Suppressor macrophage (primary cell): Measurements from ENCODE around the gene KYNU.
A peak's percentile ranks its signal among the peaks of the same experiment; 100 is the strongest.
"Not testable (repeated sequence)": the region's sequence is repeated elsewhere in the genome, so short reads cannot be mapped to it uniquely, and the experiment has no call there.

ENCODE experiments used
- DNase-seq, 4 experiments: peaks; one replicate each; pipeline ENCODE4 v3.0.0-alpha.2; 2020 to 2022
- total RNA-seq, 17 experiments: gene quantifications; one replicate each; lab custom pipeline; 2026; ENCODE audit warnings: mixed read lengths in 6 of 17, inconsistent platforms in 3 of 17; lab: John Stamatoyannopoulos, UW

The KYNU gene
- total RNA-seq = 85.9 to 1,063 (median 161) reads per million in 17 experiments

DNA sequence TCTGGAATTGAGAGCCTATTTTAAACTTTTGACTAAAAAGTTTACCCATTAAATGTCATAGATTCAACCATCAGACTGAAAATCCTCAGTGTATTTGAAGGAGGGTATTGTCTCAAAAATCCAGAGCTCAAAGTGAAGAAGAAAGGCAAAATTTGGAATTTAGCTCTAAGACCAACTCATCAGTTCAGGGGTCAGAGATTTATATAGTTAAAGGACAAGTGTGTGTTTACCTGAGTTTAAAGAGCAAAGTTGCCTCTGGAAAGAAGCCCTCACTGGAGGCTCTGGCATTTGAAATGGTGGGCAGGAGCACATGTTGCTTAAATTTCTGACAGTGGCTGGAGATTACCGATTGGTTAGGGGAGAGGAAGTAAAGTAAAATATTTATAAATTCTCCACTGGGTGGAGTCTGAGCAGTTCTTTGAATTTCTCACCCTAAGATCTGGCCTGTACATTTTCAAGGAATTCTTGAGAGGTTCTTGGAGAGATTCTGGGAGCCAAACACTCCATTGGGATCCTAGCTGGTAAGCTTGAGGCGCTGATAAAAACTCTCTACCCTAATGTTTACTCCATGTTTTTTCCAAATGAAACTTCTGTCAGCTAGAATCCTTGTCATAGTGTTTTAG lies at the start of gene KYNU:
KYNU (plus strand) TSS at position 449 of the 623 bp plus-strand sequence. CDS start 7,704 bp downstream, outside the sequence.
- DNase-seq = peak; percentile 61 to 89 (median 78)

DNA sequence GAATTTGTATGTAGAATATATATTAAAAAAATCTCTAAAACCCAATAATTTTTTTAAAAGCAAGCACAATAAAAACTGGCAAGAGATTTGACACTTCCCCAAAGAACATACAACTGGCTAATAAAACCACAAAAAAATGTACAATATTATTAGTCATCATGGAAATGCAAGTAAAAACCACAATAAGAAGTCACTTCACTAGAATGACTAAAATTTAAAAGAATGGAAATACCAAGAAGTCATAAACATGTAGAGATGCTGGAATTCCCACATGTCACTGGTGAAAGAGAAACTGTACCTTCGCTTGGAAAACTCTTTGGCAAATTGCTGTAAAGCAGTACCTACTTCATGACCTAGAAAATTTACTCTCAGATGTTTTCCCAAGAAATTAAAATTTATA lies 43.4 kb upstream of the KYNU start:
- DNase-seq = peak in 2 of 4 experiments; percentile 40 to 43

DNA sequence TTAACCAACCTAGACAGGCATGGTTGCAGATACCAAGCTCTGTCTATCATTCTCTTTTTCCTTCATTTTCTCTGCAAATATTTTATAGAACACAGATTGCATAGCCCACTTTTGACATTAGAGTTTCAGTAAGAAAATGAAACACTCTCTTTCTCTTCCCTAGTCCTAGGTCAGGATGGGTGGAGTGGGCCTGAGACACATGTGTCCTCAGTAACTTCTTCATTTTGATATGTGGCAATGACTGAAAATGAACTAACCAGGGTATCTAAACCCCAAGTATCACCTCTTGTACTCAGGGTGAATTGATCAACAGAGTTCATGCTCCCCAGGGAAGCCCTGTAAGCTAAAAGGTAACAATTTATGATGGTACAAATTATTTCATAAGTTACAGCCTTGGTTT lies 37.0 kb upstream of the KYNU start:
- peak; percentile 15 to 55 (median 44) for DNase-seq

DNA sequence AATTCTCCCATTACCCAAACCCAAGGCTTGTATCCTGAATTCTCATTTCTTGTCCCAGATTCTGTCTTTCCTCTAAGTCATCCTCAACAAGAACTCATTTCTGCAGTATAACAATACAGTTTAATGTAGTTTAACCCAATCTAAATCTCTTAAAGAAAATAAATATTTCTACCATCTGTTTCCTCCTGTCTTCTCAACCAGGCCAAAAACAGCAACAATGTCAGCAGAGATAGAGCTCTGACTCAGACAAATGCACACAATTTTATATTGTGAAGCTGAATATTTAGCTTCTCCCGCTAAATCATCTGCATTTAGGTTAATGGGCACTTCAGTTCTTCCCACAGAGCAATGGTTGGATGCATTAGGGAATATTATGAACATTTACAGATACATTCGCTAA lies 35.7 kb upstream of the KYNU start:
- DNase-seq = no peak

DNA sequence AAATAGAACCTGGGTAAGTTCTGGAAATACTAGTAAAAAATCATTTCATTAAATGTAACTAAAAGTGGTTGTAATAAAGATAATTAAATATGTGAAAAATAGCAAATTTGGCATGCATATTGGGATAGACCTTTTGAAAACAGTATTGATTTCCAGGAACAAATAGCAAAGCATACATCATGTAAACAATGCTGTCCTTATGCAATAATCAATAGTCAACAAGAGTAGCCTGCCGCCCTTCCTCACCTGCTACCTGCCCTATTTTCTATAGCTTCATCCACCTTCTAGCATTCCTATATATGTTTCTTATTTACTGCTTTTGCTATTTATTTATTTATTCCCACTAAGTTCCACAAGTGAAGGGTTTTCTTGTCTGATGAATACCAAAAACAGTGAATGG lies 35.1 kb upstream of the KYNU start:
- no peak for DNase-seq

DNA sequence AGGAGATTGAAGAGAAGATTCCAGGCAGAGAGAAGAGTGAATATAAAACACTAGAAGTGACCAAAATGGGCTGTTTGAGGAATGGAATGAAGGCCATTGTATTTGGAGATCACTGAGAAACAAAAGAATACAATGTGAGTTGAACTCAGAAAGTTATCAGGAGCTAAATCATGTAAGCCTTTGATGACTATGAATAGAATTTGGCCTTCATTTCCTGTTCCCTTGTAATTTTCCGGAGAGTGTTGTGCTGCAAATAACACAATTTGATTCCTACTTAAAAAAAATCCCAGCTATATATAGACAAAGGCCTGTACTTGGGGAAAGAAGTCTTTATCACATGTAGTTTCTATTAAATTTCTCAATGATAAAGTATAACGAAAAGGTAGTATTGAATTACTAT lies 33.7 kb upstream of the KYNU start:
- DNase-seq = no peak

DNA sequence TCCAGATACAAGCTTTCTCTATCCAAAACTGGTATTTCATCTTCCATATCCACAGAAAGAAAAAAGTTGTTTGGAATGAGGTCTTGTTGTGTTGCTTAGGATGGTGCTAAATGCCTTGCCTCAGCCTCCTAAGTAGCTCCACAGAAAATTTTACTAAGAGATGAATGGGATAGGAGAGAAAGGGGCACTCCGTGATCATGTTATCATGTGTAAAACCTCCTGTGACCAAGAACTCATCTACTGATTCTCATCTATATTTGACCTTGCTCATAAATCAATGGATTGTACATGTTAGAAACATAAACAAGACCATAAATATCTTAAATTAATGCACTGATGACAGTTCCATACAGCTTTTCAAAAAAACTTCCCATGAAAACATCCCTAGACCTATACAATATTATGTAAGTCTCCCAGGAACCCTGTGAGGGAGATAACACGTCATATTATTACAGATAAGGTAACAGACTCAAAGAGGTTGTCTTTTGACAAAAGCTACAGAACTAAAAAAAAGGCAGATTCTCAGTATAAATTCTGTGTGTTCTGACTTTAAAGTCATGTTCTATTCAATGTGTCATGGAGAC lies 29.3 kb upstream of the KYNU start:
- no peak for DNase-seq

DNA sequence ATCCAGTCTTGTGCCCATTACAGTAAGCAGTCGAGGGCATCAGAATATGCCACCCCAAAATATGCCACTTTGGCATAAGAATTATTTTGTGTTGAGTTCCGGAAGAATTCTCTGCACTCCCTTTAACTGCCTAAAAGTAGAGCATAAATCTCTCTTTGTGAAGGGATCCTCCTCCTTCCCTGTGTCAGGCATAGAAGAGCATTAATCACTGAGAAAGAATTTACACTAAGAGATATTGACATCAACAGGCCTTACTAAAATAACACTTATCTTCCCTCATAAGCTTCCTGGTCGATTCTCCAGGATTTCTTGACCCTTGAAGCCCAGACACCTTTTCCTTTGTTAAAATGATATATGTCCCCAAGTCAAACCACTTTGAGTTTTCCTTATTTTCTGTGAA lies 27.6 kb upstream of the KYNU start:
- no peak for DNase-seq

DNA sequence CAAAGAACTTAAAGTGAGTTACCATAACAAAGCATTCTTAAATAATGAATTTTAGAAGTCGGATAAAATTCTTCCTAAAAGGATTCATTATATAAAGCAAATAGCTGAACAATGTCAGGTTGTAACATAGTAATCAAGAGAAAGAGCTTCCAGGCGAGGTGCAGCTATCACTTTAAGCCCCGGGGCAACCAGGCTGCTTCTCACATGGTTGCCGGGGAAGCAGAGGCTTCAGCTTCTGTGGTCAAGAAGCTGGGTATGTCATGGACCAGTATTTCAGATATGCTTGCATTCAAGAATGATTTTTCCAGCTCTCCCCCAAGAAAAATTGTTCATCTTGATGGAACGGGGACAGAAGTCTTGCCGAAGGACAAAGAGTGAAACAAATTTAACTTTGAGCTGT lies 23.6 kb upstream of the KYNU start:
- DNase-seq = no peak

DNA sequence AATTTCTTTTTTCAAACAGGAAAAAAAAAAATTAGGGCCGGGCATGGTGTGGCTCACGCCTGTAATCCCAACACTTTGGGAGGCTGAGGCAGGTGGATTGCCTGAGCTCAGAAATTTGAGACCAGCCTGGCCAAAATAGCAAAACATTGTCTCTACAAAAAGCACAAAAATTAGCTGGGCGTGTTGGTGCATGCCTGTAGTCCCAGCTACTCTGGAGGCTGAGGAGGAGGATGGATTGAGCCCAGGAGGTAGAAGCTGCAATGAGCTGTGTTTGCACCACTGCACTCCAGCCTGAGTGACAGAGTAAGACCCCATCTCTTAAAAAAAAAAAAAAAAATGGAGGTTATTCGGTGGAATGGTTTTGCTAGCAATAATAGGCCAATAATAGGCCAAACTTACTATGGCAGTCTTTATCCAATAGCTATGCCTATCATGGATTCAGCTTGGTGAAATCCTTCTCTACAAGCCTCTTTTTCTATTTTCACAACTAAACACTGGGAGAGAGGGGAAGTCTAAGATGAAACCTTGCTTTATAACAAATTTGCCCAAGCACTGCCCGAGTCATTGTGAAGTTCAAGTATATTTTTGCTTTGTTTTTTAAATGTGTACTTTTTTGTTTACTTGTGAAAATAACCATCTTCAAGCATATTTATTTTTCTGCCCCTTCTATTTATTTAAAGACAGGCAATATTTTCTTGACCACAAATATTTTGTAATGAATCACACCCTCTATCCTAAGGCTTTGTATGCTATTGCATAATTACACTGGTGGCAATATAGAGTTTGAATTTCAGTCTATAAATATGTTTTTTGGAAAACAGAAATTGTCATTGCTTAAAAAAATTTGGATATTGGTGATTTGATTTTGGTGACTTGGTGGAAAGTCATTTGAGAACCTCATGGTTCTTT lies 20.0 kb upstream of the KYNU start:
- DNase-seq = peak in 3 of 4 experiments; percentile 8 to 52 (median 48)

DNA sequence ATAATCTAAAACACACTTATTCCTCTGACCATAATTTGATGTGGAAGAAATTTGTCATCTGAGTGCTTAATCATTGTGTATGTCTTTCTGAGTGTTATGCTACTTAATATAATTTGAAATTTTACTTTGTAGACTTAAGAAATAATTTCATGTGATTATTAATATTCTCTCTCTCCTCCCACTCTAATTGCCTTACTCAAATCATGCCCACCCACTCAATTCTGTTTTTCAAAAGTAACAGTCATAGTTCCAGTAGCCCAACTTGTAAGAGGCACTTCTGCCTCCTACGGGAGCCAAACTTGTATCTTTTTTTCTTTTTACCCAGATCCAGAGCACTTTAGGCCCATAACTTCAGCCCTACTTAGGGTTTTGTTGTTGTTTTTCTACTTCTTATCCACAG lies 18.5 kb upstream of the KYNU start:
- peak in 3 of 4 experiments; percentile 48 to 80 (median 74) for DNase-seq

DNA sequence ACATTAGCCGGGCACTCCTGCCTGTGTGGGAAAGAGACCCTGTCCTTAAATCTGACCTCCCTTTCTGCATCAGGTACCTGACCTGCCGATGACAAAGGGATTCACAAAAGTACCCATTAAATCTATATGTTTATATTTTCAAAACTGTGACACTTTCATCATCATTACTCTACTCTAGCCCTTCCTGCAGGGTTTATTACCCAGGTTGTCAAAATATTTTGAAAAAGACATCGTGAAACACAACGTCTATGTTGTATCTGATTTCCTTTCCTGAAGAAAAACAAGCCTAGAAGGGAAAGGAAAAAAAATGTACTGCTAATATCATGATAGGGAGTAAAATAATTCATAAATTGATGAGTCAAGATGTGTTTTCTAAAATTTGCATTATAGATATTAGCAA lies 15.2 kb upstream of the KYNU start:
- no peak for DNase-seq

DNA sequence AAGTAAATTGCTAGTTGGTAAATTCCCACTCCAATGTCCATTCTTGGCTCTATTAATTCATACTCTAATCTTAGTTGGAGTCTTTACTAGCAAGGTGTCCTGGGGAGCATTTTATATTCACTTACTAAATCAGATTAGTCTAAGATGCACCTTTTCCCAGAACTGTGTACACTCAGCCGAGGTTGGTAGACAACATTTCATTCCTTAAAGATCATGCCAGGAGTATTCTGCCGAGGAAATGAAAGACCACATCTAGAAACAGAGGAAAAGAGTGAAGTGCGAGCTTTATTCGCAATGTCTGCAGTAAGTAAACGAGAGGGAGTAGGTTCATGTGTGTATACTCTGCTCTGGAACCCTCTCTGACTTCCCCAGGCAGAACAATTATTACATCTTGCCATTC lies 14.6 kb upstream of the KYNU start:
- no peak for DNase-seq

DNA sequence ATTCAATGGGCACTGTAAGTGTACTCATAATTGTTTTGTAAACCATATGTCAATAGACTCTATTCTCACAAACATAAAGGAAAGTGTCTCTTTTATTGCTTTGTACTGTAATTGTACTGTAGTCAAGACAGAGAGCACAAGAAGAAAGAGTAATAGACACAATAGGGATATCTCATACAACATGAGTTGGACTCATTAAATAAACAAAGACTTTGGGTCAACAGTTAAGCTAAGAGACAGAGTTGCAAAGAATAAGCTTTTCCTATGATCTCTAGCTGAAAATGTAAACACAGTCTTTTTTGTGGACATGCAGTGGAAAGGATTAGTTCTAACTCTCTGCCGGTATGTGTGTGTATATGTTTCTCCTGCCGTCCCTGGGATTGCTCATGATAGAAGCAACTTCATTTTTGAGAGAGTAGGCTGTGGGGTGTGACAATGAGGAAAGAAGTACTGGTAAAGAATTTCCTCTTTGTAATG lies 13.9 kb upstream of the KYNU start:
- DNase-seq = peak; percentile 38 to 71 (median 58)

DNA sequence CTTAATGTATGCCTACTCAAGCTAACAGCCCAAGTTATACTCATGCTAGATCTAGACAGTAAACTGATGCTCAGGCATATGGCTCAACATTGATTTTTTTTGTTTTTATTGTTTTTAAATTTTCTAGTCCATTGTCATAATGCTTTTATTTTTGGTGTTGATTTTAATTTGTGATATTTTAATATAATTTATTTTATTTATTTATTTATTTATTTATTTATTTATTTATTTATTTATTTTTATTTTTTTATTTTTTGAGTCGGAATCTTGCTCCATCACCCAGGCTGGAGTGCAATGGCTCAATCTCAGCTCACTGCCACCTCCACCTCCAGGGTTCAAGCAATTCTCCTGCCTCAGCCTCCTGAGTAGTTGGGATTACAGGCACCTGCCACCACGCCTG lies 12.9 kb upstream of the KYNU start:
- not testable (repeated sequence) for DNase-seq

DNA sequence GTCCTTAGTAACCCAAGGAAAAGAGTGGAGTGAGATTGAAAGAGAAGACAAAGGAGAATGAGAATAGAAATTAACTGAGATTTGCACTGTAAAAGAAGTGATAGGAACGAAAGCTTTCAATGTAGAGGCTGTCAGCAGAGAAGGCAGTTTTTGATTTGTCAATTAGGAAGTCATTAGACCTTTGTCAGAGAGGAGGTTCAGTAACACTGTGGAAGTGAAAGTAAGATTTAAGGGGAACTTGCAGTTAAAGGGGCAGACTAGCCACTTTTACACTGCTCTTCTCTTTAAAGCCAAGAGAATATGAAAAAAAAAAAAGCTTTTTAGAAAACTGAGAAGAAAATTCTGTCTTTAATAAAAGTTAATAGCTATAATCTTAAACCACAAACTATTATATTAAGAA lies 11.5 kb upstream of the KYNU start:
- DNase-seq = peak; percentile 53 to 91 (median 74)

DNA sequence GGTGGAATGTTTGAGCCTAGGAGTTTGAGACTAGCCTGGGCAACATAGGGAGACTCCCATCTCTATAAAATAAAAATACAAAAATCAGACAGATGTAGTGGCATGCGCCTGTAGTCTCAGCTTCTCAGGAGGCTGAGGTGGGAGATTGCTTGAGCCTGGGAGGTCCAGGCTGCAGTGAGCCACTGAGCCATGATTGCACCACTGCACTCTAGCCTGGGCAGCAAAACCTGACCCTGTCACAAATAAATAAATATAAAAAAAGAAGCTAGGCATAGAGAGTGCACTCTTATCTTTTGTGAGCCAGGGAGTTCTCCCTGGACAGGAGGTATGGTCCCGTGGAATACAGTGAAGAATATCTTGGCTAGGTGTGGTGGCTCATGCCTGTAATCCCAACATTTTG lies 11.0 kb upstream of the KYNU start:
- no peak for DNase-seq

DNA sequence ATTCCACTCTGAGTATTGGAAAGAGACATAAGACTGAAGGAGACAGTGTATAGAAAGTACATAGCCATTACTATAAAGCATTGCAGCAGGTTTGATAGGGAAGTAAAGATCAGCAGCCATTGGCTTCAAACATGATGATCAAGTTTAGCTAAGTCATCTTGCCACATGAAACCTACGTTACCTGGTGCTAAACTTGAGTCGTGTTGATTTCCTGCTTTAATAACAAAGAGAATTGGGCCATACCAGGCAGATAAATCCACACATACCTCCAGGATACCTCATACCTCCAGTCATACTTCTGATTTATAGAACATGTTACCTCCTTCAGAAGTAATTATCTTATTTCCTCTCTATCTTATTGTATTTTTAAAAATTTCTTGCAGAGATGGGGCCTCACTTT lies 10.3 kb upstream of the KYNU start:
- peak in 1 of 4 experiments; percentile 31 for DNase-seq

DNA sequence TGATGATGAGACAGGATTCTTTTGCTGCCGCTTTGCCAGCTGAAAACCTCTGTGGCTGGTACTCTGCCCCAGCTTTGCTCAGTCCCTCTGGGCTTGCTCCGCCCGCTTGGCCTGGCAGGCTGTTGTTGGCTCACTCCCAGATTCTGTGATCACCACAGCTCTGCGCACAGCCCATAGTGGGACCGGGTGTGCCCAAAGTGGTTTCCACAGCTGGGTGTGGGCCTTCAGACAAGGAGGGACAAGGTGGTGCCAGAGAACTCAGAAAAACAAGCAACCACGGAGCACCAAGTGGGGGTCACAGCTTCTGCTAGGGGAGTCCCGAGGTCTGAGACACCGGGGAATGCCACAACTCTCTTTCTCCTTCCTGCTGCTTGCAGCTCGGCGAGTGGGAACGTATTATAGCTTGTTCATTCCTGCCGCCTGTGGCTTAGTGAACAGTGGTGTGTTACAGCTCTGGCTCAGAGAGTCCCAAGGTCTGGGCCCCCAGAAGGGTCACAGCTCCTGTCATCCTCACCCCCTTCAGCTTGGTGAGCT lies 9.2 kb upstream of the KYNU start:
- DNase-seq = peak; percentile 78 to 88 (median 87)

DNA sequence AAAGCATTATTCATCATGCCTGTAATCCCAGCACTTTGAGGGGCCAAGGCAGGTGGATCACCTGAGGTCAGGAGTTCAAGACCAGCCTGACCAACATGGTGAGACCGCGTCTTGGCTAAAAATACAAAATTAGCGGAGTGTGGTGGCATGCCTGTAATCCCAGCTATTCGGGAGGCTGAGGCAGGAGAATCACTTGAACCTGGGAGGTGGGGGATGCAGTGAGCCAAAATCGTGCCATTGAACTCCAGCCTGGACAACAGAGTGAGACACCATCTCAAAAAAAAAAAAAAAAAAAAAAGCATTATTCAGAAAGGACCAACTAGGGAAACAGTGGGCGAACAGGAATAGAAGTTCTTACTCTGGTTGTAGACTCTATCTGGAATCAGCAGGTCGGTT lies 8.4 kb upstream of the KYNU start:
- DNase-seq = not testable (repeated sequence)

DNA sequence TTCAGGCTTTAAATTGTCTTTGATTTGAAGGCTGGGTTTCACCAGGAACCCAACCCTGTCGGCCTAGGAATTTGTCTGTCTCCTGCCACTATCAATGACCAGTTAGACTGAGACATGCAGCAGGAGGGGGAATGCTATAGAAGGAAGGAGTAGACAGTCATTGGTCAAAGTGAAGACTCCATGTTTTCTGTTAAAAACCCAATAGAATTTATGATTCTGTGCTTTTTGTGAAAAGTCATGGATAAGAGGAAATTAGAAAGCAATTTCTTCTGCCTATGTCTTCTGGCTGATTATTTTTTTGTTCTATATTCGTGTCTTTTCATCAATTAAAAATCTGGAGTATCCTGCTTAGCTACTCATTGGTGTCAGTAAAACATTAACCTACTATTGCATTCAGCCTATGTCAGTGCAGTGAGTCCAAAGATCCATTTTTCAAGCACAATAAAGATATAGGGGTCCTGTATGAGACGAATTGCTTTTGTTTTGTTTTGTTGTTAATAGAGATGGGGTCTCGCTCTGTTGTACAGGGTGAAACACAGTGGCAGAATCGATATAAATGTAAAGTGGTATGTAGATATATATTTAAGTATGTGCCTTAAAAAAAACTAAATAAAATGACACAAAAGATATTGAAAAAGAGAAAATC lies 7.9 kb upstream of the KYNU start:
- DNase-seq = no peak

DNA sequence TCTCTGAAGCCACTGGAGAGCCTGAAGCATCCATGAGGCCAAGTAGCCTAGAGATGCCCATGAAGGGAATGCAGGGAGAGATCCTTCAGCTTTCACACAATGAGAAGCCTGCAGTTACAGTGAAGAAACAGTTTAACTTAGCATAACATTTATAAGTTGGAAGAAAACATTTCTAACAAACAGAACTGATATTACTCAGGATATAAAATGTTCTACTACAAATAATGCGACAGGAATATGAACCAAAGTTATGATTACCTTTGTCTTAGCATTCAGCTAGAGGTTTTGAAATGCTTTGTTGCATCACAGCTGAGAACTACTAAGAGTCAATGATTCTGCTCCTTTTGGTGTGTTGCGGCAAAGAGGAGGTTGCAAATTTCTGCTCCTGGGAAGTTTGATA lies 6.9 kb upstream of the KYNU start:
- DNase-seq = peak; percentile 50 to 80 (median 72)

DNA sequence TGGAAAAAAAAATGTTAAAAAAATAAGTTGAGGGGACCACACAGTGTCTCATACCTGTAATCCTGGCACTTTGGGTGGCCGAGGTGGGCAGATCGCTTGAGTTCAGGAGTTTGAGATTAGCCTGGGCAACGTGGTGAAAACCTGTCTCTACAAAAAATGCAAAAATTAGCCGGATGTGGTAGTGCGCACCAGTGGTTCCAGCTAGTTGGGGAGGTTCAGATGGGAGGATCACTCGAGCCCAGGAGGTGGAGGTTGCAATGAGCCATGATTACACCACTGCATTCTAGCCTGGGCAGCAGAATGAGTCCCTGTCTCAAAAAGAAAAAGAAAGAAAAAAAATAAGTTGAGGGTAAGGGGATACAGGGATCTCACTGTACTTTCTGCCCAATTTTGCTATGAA lies 6.1 kb upstream of the KYNU start:
- no peak for DNase-seq
